Stimulated activated naive CD4-positive, alpha-beta T cell treated with Interleukin-2 at 50 U/mL for 16 hours (primary cell): Measurements from ENCODE around the gene TEX2.
"Not testable (repeated sequence)": the region's sequence is repeated elsewhere in the genome, so short reads cannot be mapped to it uniquely, and the experiment has no call there.

Experiments
- DNase-seq: peaks from one replicate; lab custom pipeline; 2025; lab: John Stamatoyannopoulos, UW

Gene TEX2

DNA sequence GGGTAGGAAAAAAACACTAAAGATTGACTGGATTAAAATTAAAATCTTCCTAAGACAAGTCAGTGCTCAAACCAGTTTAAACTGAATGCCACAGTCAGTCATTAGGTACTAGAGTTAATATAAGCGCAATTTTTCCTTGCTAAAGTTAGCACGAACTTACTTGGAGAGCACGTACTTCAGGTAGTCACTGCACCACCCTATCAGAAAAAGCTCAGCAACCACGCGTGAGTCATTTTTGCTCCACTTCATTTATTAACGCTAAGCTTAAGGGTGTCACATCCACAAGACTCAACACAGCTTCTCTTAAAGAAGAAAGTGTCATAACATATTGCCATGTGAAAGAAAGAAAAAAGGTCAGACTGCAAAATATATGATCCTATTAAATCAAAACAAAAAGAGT, 53.1 kb downstream of the TEX2 start:
- DNase-seq, result no peak

DNA sequence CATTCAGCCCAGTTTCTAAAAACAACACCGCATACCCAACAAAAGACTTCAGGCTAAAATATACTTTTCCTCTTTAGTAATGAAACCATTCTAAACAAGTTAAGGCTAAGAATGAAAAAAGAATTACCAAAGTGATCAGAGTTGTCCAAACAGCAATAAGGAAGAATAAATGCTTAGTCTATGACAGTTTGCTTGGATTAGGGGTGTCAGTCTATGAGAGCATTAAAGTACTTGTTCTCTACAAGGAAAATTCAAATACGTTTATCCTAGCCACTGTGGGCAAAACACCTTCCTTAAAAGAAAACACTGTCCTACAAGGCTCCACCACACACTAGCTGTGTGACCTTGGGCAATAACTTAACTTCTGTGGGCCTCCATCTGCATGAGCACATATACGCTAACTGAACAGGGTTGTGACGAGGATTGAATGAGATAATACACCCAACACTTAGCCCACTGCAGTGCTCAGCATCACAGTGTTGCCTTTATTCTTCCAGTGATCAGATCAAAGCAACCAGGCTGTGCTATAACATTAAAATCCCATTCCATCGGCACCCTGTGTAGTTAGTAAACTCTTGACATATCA, 53.6 kb downstream of the TEX2 start:
- DNase-seq, result no peak

DNA sequence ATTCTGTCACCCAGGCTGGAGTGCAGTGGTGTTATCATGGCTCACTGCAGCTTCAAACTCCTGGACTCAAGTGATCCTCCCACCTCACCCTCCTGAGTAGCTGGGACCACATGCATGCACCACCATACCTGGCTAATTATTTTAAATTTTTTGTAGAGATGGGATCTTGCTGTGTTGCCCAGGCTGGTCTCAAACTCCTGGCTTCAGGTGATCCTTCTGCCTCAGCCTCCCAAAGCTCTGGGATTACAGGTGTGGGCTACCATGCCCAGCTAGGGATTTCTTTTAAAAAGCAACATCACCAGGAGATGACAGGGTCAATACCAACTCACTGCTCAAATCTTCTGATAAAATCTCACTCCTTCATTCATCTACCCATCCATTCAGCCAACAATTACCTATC, 54.4 kb downstream of the TEX2 start:
- not testable (repeated sequence) for DNase-seq

DNA sequence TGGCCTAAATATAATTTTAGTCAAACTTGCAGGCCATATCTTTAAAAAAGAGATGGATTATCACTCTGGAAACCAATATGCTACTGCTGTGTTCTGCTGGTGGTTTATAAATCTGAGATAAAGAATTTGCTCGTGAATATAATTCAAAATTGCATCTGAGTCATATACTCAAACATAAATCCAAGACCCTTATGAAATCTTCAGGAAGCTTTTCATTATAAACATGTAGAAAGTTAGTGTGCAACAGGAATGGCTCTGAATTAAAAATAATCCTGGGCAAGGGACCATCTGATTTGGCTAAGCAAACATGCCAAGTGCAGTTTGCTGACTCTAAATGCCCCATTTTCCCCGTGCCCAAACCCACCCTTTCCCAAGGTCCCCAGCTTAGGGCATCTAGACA, 57.3 kb downstream of the TEX2 start:
- no peak for DNase-seq

DNA sequence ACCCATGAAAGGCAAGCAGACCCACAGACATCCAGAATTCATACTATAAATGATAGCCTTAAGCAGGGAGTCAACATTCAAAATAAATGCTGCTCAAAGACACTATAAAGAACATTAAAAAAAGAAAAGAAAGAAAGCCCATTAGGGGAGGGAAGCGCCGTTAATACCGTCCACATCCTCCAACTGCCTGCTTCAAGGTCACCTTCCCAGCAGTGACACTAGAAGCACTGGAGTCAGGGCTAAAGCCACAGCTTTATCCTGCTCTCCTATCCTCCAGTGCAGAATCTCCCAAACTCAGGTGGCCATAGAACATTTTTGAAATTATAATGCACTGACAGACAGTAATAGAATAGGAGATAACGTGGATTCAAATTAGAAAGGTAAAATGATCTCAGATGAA, 59.4 kb downstream of the TEX2 start:
- no peak for DNase-seq

DNA sequence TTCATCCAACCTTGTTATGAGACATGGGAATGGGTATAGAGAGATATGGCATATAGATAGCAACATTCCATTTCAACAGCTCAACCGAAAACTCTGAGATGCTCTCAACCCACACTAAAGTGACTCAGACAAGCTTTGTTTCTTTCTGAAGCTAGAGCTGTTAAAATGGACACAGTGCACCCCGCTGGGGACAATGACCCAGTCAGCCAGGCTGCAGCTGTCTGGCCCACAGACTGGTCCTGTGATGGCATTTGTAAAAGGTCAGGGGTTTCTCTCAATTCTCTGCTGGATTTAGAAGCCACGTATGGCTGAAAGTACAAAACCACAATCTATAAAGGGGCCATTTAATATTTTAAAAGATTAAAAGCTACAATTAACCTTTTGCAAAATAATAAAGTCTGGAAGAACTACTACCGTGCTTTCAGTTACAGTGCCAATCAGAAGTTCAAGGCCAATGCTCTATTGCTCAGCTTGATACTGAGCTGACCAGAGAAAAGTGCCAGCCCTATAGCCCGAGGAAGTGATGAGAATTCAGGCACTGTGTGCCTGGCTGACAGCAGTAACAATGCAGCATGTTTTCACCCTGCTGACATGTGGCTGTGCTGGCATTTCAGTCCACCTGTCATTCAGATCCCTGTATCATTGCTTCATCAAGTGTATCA, 60.2 kb downstream of the TEX2 start:
- DNase-seq, result no peak

DNA sequence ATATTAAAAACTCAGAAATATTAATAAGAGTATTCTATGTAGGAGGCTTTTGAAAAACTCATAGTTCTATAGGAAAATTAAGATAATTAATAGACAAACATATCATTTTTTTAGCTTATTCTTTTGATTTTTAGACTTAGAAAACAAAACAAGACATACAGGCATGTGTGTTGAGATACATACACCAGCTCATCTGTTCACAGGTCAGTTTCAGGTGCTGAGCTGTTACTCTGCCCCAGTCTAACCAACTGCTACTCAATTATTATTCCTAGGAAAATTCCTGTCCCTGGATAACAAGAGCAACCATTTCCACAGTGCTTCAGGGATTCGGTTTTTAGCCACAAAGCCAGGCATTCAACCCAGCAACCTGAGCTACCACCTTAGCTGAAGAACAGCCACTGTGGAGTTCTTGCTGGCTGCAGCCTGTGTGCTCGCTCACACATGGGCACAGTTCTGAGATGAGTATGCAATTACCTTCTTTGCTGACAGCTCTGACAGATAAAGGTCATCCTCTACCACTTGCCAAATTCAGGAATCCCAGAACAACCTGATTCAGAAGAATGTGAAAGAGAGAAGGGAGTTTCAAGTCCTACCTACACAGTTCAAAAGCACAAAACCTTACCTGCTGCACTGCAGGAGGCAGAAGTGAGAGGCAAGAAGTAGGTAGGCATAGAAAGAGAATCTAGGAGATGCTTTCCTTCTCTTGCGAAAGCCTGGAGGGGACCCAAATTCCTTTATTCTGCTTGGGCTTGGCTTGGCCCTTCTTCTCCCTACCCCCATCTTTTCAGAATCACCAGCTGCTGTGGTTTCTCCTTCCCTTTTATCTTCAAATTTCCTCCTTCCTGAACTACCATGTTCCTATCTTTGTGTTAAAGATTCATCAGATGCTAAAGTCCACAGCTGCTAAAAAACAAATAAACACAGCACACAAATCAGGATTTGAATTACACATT, 62.7 kb downstream of the TEX2 start:
- no peak for DNase-seq

DNA sequence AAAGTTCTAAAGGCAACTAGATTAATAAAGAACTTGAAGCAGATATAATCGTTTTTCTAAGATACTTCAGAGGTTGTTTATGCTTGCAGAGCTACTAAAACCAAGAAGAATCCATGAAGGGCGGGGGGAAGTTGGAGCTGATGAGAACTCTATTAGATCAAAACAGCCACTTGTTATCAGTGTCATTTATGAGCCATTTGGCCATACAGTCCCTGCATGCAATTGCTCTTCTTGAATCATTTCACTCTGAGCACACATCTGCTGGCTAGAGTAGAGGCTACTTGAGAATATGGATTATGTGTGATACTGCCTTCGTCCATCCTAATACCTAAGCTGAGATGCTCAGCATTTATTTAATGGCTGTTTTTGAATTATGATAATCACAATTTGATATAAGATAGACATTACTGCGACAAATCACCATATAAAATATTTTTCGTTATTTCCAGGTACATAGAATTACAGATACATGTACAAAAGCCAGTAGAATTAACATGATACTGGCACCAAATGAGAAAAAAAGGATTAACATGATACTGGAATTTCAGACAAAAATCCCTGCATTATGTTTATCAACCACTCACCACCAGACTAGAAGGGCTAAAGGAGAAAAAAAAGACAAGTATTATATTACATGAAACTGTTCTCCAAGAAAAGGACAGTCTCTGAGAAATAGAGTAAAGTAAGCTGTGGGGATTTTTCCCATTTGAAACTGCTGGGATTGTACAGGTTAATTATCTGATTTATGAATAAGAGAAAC, 64.5 kb downstream of the TEX2 start:
- no peak for DNase-seq

DNA sequence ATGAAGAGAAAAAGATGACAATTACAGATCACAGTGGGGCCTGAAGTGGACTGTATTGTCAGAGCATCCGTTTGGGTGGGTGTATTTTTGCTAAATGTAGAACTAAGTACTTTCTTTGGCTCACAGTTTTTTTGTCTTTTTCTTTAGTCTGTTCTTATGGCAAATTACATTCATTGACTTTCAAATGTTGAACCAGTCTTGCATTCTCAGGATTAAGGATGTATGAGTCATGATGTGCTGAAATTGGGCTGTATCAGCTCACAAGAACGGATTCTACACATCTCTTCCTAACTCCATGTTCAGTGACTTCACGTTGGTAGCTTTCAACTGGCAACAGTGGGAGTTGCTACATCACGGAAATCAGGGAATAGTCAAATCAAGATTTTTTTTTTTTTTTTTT, 66.5 kb downstream of the TEX2 start:
- no peak for DNase-seq

DNA sequence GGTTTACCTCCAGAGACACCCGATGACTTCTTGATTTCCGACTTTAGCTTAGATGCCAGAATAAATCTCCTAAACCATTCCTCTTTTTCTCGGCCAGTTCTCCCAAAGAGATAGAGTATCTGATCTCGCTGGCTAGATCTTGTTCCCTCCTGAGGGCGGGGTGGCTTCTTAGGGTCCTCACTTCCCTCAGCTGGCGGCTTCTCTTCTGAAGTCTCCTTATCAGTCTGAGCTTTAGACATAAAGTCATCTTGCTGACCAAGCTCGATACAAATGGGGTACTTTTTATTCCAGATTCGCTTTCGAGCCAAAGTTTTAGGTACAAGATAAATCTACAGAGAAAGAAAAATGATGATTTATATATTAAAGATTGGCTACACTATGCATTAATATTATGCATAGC, 69.5 kb downstream of the TEX2 start:
- DNase-seq, result no peak

DNA sequence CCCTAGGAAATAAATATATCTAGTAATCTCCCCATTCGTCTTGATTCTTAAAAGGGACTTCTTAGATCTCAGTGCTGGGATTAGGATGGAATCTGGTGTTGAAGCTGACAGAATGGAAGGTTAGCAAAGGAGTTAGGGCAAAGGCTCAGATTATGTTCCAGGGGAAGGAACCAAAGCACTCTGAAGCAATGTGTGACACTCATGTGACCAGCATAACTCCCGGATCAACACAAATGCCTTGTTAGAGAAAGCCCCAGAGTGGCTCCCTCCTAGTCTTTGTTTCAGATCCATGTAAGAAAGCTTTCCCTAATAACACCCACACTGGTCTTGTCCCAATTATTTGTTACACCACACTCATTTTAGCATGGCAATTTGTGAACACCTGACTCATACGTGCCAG, 70.5 kb downstream of the TEX2 start:
- DNase-seq, result no peak

DNA sequence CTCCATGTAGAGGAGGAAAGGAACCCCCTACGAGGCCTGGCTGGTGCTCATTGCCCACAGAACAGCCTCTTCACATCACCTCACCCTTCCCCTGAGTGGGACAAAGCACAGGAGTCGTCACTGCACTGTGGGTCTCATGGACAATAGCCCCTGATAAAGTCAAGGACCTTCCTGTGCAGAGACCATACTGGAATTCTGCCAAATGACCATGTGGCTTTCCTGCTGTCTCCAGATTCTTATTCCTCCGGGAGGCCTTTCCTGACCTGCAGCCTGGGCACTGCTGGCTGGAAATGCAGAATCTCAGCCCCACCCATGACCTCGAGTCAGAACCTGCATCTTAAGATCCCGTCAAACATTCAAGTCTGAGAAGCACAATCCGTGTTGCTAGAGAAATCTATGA, 72.6 kb downstream of the TEX2 start:
- no peak for DNase-seq

DNA sequence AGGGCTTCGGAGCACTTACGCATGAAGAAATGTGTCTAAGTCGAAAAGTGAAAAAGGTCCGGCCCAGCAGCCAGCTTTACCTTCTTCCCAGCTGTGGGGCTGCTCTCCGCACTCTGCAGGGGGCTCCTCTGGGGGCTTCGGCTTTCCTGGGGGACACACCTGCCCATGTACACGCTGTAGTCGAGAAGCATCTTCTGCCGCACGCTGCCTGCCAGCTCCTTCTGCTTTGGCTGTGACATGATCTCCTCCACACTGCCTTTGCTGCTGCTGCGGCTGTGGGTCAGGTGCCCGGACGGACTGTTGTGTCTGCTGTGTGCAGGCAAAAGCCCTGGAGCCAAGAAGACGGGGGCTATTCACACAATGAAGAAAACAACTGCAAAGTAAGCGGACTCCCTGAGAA, 75.0 kb downstream of the TEX2 start:
- DNase-seq, result no peak

DNA sequence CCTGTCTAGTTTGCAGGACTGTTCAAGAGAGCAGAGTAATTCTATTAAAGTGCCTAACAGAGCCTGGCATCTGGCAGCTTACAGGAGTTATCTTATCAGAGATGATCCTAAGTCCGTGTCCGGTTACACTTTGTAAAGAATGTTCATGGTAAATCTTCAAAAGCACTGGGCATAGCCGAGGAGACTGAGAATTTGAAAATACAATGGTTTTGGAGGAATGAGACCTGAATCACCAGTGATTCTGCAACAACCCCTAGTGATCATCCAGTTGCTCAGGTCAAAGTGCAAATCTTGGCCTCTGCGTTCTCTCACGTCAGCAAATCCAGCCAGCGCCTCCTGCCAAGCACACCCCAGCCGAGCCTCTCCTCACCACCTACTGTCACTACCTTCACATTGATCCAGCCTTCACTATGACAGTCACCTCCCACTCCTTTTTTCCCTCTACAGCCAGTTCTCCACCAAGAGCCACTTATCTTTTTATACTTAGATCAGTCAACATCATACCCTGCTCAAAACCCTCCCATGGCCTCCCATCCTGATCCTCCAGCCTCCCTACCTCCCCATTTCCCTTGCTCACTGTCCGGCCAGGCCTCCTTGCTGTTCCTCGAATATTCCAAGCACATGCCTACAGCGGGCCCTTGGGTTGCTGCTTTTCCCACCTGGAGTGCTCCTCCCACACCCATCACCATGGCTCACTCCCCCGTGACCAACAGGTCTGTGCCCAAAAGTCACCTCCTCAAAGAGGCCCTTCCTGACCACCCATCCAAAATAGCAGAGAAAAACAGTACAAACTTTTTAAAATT, 75.8 kb downstream of the TEX2 start:
- DNase-seq, result no peak

DNA sequence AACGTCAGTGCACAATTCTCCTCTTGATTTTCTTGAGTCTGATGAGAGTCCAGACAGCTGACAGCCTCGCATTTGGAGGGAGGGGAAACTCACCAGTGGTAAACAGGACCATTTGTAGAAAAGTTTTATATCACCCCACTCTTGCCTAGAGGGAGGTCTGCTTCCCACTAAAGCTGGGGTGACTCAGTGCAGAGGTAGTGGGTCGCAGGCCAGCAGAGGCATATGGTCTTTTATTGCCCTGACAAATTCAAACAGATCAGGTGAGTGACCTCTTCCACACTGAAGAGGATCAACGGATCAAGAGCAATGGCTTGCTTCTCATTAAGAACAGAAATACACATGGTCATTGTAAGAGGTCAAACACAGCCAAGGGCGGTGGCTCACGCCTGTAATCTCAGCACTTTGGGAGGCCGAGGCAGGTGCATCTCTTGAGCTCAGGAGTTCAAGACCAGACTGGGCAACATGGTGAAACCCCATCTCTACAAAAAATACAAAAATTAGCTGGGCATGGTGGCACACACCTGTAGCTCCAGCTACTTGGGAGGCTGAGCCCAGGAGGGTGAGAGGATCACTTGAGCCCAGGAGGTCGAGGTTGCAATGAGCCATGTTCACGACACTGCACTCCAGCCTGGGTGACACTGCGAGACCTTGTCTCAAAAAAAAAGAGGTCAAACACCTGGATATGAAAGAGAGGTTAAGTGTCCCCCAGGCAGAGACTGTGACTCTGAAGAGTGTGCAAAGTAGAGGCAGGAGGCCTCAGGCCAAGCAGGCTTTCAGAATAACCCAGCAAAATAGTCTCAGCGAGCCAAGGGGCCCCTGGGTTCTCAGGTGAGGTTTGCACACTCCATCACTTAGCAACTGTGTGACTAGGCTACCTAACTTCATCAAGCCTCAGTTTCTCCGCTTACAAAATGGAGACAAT, 76.6 kb downstream of the TEX2 start:
- DNase-seq, result no peak

DNA sequence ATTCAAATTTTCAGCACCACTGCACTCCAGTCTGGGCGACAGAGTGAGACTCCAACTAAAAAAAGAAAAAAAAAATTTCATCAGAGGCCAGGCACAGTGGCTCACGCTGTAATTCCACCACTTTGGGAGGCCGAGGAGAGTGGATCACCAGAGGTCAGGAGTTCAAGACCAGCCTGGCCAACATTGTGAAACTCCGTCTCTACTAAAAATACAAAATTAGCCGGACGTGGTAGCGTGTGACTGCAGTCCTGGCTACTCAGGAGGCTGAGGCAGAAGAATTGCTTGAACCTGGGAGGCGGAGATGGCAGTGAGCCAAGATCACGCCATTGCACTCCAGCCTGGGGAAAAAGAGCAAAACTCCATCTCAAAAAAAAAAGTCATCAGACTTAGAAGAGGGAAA, 77.5 kb downstream of the TEX2 start:
- DNase-seq, result not testable (repeated sequence)

DNA sequence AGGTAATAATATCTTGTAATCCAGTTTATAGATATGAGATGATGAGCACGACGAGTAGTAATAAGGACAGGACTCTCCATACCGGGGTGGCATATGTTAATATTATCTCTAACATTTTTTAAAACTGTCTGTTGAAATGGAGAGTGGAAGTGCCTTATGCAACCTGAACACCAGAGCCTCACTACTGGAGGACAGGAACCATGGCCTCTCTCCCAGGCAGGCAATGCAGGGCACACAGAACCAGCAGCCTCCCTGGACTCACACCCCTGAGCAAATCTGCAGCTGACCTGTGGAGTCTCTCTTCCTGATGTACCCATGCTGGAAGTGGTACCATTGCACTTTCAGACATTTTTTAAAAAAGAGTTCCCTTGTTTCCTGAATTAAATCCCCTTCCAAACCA, 78.0 kb downstream of the TEX2 start:
- no peak for DNase-seq

DNA sequence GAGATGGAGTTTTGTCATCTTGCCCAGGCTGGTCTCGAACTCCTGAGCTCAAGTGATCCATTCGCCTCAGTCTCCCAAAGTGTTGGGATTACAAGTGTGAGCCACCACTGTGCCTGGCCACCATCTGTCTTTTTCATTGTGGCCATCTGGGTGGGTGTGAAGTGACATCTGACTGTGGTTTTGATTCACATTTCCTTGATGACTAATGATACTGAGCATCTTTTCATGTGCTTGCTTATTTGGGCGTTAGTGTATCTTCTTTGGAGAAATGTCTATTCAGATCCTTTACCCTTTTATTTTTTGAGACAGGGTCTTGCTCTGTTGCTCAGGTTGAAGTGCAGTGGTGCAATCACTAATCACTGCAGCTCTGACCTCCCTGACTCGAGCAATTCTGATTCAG, 79.2 kb downstream of the TEX2 start:
- no peak for DNase-seq

DNA sequence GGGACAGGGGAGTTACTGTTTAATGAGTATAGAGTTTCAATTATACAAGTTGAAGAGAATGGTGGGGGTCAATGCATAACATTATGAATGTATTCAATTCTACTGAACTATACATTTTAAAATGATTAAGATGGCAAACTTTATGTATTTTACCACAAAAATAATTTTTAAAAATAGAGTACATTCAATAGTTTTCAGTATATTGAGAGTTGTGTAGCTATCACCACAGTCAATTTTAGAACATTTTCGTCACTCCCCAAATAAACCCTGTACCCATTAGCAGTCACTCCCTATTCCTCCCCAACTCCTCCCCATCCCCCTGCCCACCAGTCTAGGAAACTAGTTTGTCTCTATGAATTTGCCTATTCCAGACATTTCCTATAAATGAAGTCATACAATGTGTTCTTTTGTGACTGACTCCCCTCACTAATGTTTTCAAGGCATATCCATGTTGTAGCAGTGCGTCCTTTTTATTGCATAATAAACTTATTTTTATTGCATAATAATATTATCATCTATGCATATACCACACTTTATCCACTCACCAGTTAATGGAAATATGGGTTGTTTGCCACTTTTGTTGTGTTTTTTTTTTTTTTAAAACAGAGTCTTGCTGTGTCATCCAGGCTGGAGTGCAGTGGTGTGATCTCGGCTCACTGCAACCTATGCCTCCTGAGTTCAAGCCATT, 80.6 kb downstream of the TEX2 start:
- no peak for DNase-seq
